Left lung (tissue), 10 donors: Measurements from ENCODE around the gene SLC13A5. TPM values are rescaled to one million over a fixed set of nuclear protein-coding genes. Genes with fewer than 3 reads are reported as not detected.
A peak's percentile ranks its signal among the peaks of the same experiment; 100 is the strongest.

Source experiments
- ATAC-seq: fragments of 200-7000 bp; cut with Tn5 transposase; one replicate; pipeline ENCODE4 v1.9.1; 2020; ENCODE audit warnings: moderate library complexity
- DNase-seq, 4 donors: peaks; one replicate each; pipeline ENCODE4 v3.0.0-alpha.2; 2013 to 2020
- H3K27ac ChIP-seq, 2 donors: fragments of 200-600 bp; sonication (generic) in 1 of 2; one replicate each; pipeline versions ENCODE4 v1.5.0 to v1.8.0; 2020 to 2021
- H3K27me3 ChIP-seq, 2 donors: fragments of 200-600 bp; sonication (generic) in 1 of 2; one replicate each; pipeline versions ENCODE4 v1.5.0 to v1.8.0; 2020 to 2021
- H3K36me3 ChIP-seq, 2 donors: fragments of 200-600 bp; sonication (generic) in 1 of 2; one replicate each; pipeline versions ENCODE4 v1.5.0 to v1.8.0; 2020 to 2021
- H3K4me1 ChIP-seq, 2 donors: fragments of 200-600 bp; one replicate each; pipeline ENCODE4 v1.8.0; 2021
- H3K4me3 ChIP-seq, 2 donors: fragments of 200-600 bp; sonication (generic) in 1 of 2; one replicate each; pipeline versions ENCODE4 v1.5.0 to v1.8.0; 2020 to 2021; ENCODE audit warnings: mild to moderate bottlenecking in 1 of 2
- H3K9me3 ChIP-seq, 2 donors: fragments of 200-600 bp; sonication (generic) in 1 of 2; one replicate each; pipeline versions ENCODE4 v1.5.0 to v1.8.0; 2020 to 2021
- intact Hi-C, 2 donors: fragments of 100-400 bp; cut with DNase I; formaldehyde crosslinking; loops; one replicate each; pipeline versions ENCODE4 v1.11.2 to v1.14.2; 2022
- polyA plus RNA-seq, 6 donors: library from polyadenylated mRNA; unstranded; fragments of 120-200 nt; gene quantifications; one replicate each; pipeline ENCODE4 v1.2.1, GENCODE V29; 2013; ENCODE audit not compliant: insufficient read length in 6 of 6
- total RNA-seq, 2 donors: library from RNA; stranded (reverse); fragmentation: NEBNext Ultra II Directional; extraction: Animal tissue kit (Norgen Biotek cat#: 25700); gene quantifications; one replicate each; pipeline ENCODE4 v1.2.1, GENCODE V29; 2021
- TF ChIP-seq, protein P1 (sequence below), 2 donors: fragments of 200-600 bp; sonication (generic) in 1 of 2; IDR thresholded peaks; one replicate each; pipeline versions ENCODE4 v1.5.0 to v1.8.0; 2021; ENCODE audit warnings: antibody characterized with exemption in 2 of 2
- donor health status: DM: no; HTN: yes; CAD: no.
- donor health status: DM: no; HTN: no; CAD: no.

Gene SLC13A5
- total and polyA plus RNA-seq, 8 donors, result 0.17 to 0.77 (median 0.47) TPM; not detected in 1

DNA sequence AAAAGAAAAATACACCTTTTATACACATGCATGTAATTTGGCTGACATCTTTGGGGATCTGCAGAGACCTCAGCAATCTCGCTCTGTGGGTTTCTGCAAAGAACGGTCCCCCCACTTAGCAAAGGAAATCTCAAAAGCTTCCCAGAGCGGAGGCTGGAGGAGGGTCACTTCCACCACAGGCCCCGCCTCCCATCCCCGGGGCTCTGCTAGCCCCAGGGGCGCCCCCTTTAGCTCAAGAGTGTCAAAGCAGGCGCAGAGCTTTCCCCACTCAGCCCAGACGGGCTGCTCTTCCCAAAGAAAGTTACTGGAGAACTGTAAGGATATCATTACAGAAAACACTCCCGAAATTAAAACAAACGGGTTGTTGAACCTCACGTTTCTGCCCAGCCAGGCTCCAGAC, 11.4 kb downstream of the SLC13A5 start:
- H3K4me3 ChIP-seq, result no peak overlapping the region
- H3K27me3 ChIP-seq, result peaks cover 0 to 21% of the 10 kb centered on the region in 2 donors
- H3K36me3 ChIP-seq, result no peaks in the 10 kb centered on the region
- H3K27ac ChIP-seq, result no peak overlapping the region
- ATAC-seq (peak; percentile 79), DNase-seq (no peak)
- TF ChIP-seq, protein P1, sequence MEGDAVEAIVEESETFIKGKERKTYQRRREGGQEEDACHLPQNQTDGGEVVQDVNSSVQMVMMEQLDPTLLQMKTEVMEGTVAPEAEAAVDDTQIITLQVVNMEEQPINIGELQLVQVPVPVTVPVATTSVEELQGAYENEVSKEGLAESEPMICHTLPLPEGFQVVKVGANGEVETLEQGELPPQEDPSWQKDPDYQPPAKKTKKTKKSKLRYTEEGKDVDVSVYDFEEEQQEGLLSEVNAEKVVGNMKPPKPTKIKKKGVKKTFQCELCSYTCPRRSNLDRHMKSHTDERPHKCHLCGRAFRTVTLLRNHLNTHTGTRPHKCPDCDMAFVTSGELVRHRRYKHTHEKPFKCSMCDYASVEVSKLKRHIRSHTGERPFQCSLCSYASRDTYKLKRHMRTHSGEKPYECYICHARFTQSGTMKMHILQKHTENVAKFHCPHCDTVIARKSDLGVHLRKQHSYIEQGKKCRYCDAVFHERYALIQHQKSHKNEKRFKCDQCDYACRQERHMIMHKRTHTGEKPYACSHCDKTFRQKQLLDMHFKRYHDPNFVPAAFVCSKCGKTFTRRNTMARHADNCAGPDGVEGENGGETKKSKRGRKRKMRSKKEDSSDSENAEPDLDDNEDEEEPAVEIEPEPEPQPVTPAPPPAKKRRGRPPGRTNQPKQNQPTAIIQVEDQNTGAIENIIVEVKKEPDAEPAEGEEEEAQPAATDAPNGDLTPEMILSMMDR (IDR thresholded peaks at IDR 0.05), result peak in 1 of 2 donors; percentile 18
- intact Hi-C loops, result no loop called here
- no peaks in the 10 kb centered on the region for H3K9me3 ChIP-seq
- no peaks in the 10 kb centered on the region for H3K4me1 ChIP-seq

DNA sequence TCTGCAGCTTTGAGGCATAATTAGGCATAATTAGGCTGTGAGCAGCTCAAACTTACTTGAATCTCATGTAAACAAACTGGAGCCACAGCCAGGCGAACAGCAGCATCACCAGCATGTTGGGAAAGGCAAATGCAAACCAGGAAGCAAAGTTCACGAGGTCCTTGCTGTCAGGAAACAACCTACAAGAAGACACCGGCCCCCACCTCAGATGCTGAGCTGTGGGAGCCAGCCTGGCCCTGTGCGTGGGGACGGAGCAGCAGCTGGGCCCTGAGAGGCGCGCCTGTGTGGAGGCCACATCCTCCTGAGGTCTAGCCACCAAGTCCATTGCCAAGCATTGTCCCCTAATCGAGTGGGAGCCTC, 12.2 kb downstream of the SLC13A5 start:
- Histone ChIP-seq H3K4me1 (no peaks in the 10 kb centered on the region), H3K27me3 (peaks cover 0 to 15% of the 10 kb centered on the region in 2 donors), H3K4me3 (no peak overlapping the region), H3K27ac (no peak overlapping the region), H3K36me3 (no peaks in the 10 kb centered on the region), H3K9me3 (no peaks in the 10 kb centered on the region)
- no peak for DNase-seq
- TF ChIP-seq, protein P1 (IDR thresholded peaks at IDR 0.05), result no peak
- ATAC-seq, result no peak
- intact Hi-C loops, result no loop called here

DNA sequence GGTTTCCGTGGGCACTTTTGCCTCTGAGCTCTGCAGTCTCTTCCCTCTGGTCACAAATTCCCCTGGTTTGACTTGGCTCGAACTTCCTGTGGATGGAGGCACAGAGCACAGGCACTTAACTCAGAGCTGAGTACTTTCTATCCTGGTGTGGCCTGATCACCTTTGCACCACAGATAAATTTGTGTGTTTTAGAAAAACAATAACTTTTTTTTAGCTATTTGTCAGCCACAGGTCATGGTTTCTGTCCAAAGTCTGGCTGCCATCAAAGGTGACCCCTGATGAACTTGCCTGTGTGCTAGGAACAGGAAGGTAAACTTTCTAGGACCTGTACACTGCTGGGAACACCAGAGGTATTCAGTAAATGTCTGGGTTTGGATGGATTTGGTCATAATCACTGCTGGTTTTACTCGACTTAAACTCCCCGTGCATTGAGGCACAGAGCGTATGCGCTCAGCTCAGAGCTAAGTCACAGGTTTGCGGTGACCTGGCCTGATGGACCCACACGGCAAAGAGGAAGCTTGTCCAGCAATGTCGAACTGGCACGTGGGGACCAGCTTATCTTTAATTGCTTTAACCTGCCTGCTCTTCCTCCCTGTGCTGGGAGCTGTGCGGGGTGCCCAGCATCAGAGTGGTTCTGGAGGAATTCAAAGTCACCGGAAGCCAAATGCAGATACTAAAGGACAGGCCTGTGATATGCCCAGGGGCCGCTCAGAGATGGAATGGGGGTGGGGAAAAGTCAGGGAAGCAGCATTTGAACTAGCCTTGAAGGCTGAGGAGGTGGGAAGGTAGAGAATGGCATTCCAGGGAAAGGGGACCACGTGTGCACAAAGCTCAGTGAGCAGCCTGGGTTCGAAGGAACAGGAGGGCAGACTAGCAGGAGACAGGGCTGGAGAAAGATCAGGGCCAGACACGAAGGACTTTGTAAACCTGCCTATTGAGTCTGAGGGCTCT, 12.9 kb downstream of the SLC13A5 start:
- intact Hi-C loops, result no loop called here
- Histone ChIP-seq H3K9me3 (no peaks in the 10 kb centered on the region), H3K27ac (no peak overlapping the region), H3K4me3 (no peak overlapping the region), H3K27me3 (peaks cover 0 to 21% of the 10 kb centered on the region in 2 donors), H3K36me3 (no peaks in the 10 kb centered on the region), H3K4me1 (no peaks in the 10 kb centered on the region)
- TF ChIP-seq, protein P1 (IDR thresholded peaks at IDR 0.05), result no peak
- DNase-seq (no peak), ATAC-seq (no peak)

DNA sequence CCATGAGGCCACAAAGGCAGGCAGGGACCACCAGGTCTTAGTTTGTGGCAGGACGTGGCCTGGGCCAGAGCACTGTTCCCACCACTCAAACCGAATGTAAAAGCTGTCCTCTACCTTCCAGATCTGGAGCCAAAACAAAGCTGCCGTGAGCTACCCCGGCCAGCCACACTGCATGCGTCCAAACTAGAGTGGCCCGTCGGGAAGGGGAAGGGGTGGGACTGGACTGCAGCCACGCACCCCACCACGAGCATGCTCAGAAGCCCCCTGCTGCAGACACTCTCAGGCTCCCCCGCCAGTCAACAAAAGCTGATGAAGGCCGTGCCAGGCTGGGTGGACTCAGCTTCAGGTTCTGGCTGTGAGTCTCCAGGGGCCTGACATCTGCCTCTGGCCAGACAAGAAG, 15.2 kb downstream of the SLC13A5 start:
- Histone ChIP-seq H3K27ac (no peak overlapping the region), H3K9me3 (no peaks in the 10 kb centered on the region), H3K36me3 (no peaks in the 10 kb centered on the region), H3K27me3 (peaks cover 0 to 14% of the 10 kb centered on the region in 2 donors), H3K4me1 (no peaks in the 10 kb centered on the region), H3K4me3 (no peak overlapping the region)
- intact Hi-C loops, result no loop called here
- ATAC-seq, result no peak
- no peak for DNase-seq
- TF ChIP-seq, protein P1 (IDR thresholded peaks at IDR 0.05), result no peak

- Histone ChIP-seq H3K9me3 (no peaks in the 10 kb centered on the region), H3K4me3 (no peak overlapping the region), H3K27me3 (peaks cover 0 to 20% of the 10 kb centered on the region in 2 donors), H3K4me1 (no peaks in the 10 kb centered on the region), H3K27ac (no peak overlapping the region), H3K36me3 (no peaks in the 10 kb centered on the region)
- TF ChIP-seq, protein P1 (IDR thresholded peaks at IDR 0.05), result no peak
- ATAC-seq (no peak), DNase-seq (no peak)
- intact Hi-C loops, result no loop called here
Measured at GRCh38 chr17:6696906-6697305, 16.3 kb downstream of the SLC13A5 start.
